Right lobe of liver (tissue), 6 donors: Measurements from ENCODE around the gene NPIPB6. TPM values are rescaled to one million over a fixed set of nuclear protein-coding genes. Genes with fewer than 3 reads are reported as not detected.

Source experiments
- ATAC-seq, 4 donors: fragments of 200-7000 bp; cut with Tn5 transposase; one replicate each; pipeline ENCODE4 v1.9.1; 2020; ENCODE audit warnings: mild to moderate bottlenecking in 4 of 4, moderate library complexity in 4 of 4
- DNase-seq, 3 donors: peaks; one replicate each; pipeline ENCODE4 v3.0.0-alpha.2; 2020
- H3K27ac ChIP-seq, 3 donors: fragments of 200-600 bp; one replicate each; pipeline ENCODE4 v1.8.0; 2022
- H3K27me3 ChIP-seq, 2 donors: fragments of 200-600 bp; one replicate each; pipeline ENCODE4 v1.8.0; 2022
- H3K36me3 ChIP-seq, 4 donors: fragments of 200-600 bp; sonication (generic) in 1 of 4; one replicate each; pipeline versions ENCODE4 v1.5.1 to v1.8.0; 2017 to 2022; ENCODE audit warnings: control low read depth in 1 of 4
- H3K4me1 ChIP-seq, 4 donors: fragments of 200-600 bp; sonication (generic) in 1 of 4; one replicate each; pipeline versions ENCODE4 v1.5.1 to v1.8.0; 2017 to 2022; ENCODE audit warnings: control low read depth in 1 of 4
- H3K4me3 ChIP-seq, 3 donors: fragments of 200-600 bp; one replicate each; pipeline ENCODE4 v1.8.0; 2022
- H3K9me3 ChIP-seq, 4 donors: fragments of 200-600 bp; sonication (generic) in 1 of 4; one replicate each; pipeline versions ENCODE4 v1.5.1 to v1.8.0; 2017 to 2022; ENCODE audit warnings: control low read depth in 1 of 4
- POLR2A ChIP-seq: fragments of 450-650 bp; IDR thresholded peaks from one replicate; pipeline ENCODE4 v1.6.1; 2017; ENCODE audit warnings: antibody characterized with exemption, mild to moderate bottlenecking
- WGBS: methylation state at CpG from one replicate; pipeline ENCODE4 v1.1.6; 2018; ENCODE audit warnings: low coverage, low lambda C conversion rate; ENCODE audit not compliant: insufficient coverage; ENCODE audit errors: missing lambda C conversion rate; 5-methylcytosine and 5-hydroxymethylcytosine counted together
- intact Hi-C, 2 donors: fragments of 100-400 bp; cut with DNase I; formaldehyde crosslinking; loops; one replicate each; pipeline versions ENCODE4 v1.11.2 to v1.14.1; 2022
- microRNA-seq, 2 donors: library from miRNA; unstranded; fragments of <30 nt; microRNA quantifications; one replicate each; pipeline ENCODE4, GENCODE V29; 2019 to 2020
- small RNA-seq, 2 experiments: library from RNA; depleted of rRNA; stranded (forward); fragments of <200 nt; gene quantifications; one replicate each; pipeline ENCODE3, GENCODE V24; 2016
- total RNA-seq, 6 experiments: library from RNA; depleted of rRNA in 2 of 6; stranded (reverse); fragments of >200 nt in 2 of 6; fragmentation: NEBNext Ultra II Directional in 3 of 6; extraction: Animal tissue kit (Norgen Biotek cat#: 25700) in 3 of 6; gene quantifications; one replicate each; pipeline versions ENCODE4 v1.1.0 to v1.2.4, GENCODE V29; 2016 to 2023
- TF ChIP-seq, protein P1 (sequence below), 4 donors: fragments of 200-600 bp in 3 of 4; fragments of 450-650 bp in 1 of 4; IDR thresholded peaks; one replicate each; pipeline versions ENCODE4 v1.5.1 to v1.8.0; 2016 to 2022; ENCODE audit warnings: antibody characterized with exemption in 4 of 4, mild to moderate bottlenecking in 2 of 4
- donor health status: DM: no; HTN: yes; CAD: no.
- donor health status: DM: no; HTN: no; CAD: no.
- donor health status: DM: no; HTN: no; CAD: no.
- donor health status: DM: no; HTN: yes; CAD: no.
- donor health status: DM: no; HTN: yes; CAD: no.

The NPIPB6 gene
- total RNA-seq, 6 experiments from 2014 or later, result 0.47 to 2.4 (median 0.72) TPM; not detected in 2

DNA sequence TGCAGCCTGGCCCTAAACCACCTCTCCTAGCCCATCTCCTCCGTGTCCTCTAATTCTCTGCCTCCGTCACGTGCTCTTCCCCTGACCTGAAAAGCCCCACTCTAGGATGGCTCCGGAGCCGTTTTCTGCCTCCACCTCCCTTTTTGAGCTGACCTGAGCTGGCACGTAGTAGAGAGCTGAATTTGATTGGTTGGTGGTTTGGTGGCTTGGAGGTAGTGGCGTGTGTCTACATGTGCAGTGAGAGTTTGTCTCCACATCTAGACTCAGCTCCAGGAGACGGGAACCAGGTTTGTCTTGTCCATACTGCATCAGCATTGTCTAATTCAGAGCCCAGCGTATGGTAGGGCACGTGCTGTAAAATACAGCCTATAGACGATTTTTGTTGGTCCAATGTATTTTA is 68.0 kb downstream of the NPIPB6 start:
- Histone ChIP-seq H3K4me3 (no peak overlapping the region), H3K36me3 (no peaks in the 10 kb centered on the region), H3K27ac (no peak overlapping the region), H3K4me1 (peaks cover 0 to 4% (median 0%) of the 10 kb centered on the region in 4 donors), H3K9me3 (no peaks in the 10 kb centered on the region), H3K27me3 (no peaks in the 10 kb centered on the region)
- intact Hi-C loops, result no loop called here
- WGBS, result 77% methylated on average over 11 of the region's 11 CpGs
- no peak for DNase-seq
- TF ChIP-seq POLR2A, result no peak
- TF ChIP-seq, protein P1, sequence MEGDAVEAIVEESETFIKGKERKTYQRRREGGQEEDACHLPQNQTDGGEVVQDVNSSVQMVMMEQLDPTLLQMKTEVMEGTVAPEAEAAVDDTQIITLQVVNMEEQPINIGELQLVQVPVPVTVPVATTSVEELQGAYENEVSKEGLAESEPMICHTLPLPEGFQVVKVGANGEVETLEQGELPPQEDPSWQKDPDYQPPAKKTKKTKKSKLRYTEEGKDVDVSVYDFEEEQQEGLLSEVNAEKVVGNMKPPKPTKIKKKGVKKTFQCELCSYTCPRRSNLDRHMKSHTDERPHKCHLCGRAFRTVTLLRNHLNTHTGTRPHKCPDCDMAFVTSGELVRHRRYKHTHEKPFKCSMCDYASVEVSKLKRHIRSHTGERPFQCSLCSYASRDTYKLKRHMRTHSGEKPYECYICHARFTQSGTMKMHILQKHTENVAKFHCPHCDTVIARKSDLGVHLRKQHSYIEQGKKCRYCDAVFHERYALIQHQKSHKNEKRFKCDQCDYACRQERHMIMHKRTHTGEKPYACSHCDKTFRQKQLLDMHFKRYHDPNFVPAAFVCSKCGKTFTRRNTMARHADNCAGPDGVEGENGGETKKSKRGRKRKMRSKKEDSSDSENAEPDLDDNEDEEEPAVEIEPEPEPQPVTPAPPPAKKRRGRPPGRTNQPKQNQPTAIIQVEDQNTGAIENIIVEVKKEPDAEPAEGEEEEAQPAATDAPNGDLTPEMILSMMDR (IDR thresholded peaks at IDR 0.05), result no peak
- no peak for ATAC-seq

DNA sequence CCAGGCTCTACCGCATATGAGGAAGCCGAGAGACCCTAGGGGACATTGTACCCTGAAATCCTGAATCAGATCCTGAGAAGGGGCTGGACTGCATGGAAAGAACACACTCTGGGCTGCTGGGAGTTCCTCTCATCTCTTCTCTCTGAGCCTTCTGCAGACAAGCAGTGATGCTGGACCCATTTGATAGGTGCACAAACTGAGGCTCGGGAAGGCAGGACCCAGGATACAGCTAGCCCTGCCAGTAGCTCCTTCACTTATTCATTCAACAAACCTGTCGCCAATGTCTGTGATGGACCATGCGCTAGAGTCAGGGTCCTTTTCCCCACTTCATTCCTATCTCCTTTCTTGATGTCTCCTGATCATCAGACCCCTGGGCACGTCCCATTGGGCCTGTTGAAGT is 69.1 kb downstream of the NPIPB6 start:
- no peak for ATAC-seq
- no peak for TF ChIP-seq POLR2A
- TF ChIP-seq, protein P1 (IDR thresholded peaks at IDR 0.05), result no peak
- 84% methylated on average over 2 of the region's 6 CpGs for WGBS
- Histone ChIP-seq H3K4me1 (peaks cover 0 to 4% (median 0%) of the 10 kb centered on the region in 4 donors), H3K9me3 (no peaks in the 10 kb centered on the region), H3K36me3 (no peaks in the 10 kb centered on the region), H3K27me3 (no peaks in the 10 kb centered on the region), H3K27ac (no peak overlapping the region), H3K4me3 (no peak overlapping the region)
- no peak for DNase-seq
- intact Hi-C loops, result no loop called here

DNA sequence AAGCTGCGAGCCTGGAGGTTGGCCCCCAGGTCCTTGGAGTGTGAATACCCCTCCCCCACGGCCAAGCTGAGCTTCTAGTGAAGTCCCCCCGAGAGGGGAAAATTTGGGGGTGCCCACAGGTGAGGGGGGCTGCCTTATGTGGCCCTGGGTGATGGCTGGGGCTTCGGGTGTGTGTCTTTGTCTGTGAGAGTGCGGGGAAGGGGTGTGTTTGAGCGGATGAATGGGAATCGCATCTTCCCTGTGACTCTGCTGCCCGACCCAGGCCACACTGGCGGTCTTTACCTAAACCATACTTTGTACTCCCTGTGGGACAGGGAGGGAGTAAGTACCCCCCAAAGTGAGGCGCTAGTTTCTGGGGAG is 69.7 kb downstream of the NPIPB6 start:
- TF ChIP-seq POLR2A, result no peak
- TF ChIP-seq, protein P1 (IDR thresholded peaks at IDR 0.05), result no peak
- Histone ChIP-seq H3K4me1 (peaks cover 0 to 4% (median 0%) of the 10 kb centered on the region in 4 donors), H3K27ac (no peak overlapping the region), H3K27me3 (no peaks in the 10 kb centered on the region), H3K9me3 (no peaks in the 10 kb centered on the region), H3K36me3 (no peaks in the 10 kb centered on the region), H3K4me3 (no peak overlapping the region)
- intact Hi-C loops, result no loop called here
- no peak for DNase-seq
- WGBS, result 8% methylated on average over 5 of the region's 10 CpGs
- ATAC-seq, result no peak

DNA sequence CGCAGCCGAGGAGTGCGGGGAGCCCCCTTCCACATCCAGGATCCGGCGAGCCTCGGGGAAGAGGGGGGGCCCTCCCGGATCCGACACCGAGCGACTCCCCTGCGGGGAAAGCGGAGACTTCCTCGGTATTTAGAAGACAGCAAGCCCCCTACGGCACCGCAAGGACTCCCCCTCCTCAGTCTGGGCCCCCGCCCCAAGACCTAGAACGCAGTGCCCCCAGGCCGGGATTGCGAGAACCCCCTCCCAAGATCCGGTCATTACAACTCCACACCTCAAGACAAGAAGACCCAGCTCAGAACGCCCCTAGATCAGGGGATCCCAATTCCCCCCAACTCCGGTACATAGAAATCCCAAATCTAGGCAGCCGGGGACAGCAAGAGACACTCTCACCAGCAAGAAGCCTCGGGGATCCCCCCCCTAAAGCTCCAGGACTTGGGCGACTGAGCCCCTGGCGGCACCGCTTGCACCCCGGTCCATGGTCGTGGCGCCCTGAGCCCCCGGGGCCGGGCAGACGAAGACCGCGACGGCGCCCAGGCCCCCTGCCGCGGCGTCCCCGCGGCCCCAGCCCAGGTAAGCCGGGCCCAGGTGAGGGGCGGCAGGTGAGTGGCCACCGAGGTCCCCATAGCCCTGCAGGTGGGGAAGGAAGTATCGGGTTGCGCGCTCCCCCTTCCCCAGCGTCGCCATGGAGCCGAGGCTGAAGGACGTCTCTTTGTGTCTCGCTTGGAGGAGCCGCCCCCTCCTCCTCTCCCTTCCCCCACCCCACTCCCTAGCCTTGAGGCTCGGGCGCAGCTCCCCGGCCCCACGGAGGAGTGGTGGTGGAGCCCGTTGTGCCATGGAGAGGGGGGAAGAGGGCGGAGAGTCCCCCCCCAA is 70.3 kb downstream of the NPIPB6 start:
- Histone ChIP-seq H3K4me3 (peak overlapping the region; percentile 32 to 50 (median 46)), H3K4me1 (peaks cover 0 to 4% (median 0%) of the 10 kb centered on the region in 4 donors), H3K36me3 (no peaks in the 10 kb centered on the region), H3K27me3 (no peaks in the 10 kb centered on the region), H3K9me3 (no peaks in the 10 kb centered on the region), H3K27ac (no peak overlapping the region)
- ATAC-seq (no peak), DNase-seq (no peak)
- WGBS, result 3% methylated on average over 13 of the region's 60 CpGs
- TF ChIP-seq, protein P1 (IDR thresholded peaks at IDR 0.05), result no peak
- TF ChIP-seq POLR2A, result no peak
- intact Hi-C loops, result no loop called here

Small RNA genes within 50 kb of the gene (microRNA-seq; reads per million reads assigned to microRNA genes)
- 0 reads per million in 2 donors for gene MIR6862-1

Small RNA genes within 50 kb of the gene (small RNA-seq; reads per million reads assigned to genes)
- gene AC138904.2, result 0 reads per million in 2 experiments
- gene MIR6862-1, result 0 reads per million in 2 experiments

Other genes with a start within 250 kb of the NPIPB6 start
- gene XPO6, start 151.5 kb downstream of the NPIPB6 start, total RNA-seq, result 10 to 100 TPM; 41.8 to 62.1 (median 51.3) TPM
- under 1 TPM; 0.04 to 0.12 (median 0.07) TPM for gene SBK1, start 71.0 kb downstream of the NPIPB6 start, total RNA-seq
- 100 to 1,000 TPM in 2 of 6 experiments, 10 to 100 TPM in 1, 1 to 10 TPM in 2, under 1 TPM in 1; 0.07 to 146 (median 19.7) TPM for gene EIF3CL, start 40.3 kb upstream of the NPIPB6 start, total RNA-seq
- gene NPIPB7, start 108.8 kb upstream of the NPIPB6 start, total RNA-seq, result not detected
- 10 to 100 TPM; 16.5 to 47.8 (median 30.7) TPM for gene CLN3, start 128.6 kb upstream of the NPIPB6 start, total RNA-seq
- 1 to 10 TPM in 4 of 6 experiments, under 1 TPM in 2; 0.57 to 2.2 (median 1.5) TPM for gene APOBR, start 131.1 kb upstream of the NPIPB6 start, total RNA-seq
- 10 to 100 TPM in 1 of 6 experiments, 1 to 10 TPM in 5; 1.1 to 13.9 (median 3.3) TPM for gene IL27, start 143.3 kb upstream of the NPIPB6 start, total RNA-seq
- 100 to 1,000 TPM in 2 of 6 experiments, 10 to 100 TPM in 4; 33.4 to 188 (median 80.7) TPM for gene NUPR1, start 175.5 kb upstream of the NPIPB6 start, total RNA-seq
- gene SGF29, start 190.4 kb upstream of the NPIPB6 start, total RNA-seq, result 10 to 100 TPM; 14.5 to 17.9 (median 15.4) TPM
- 10 to 100 TPM; 10.1 to 48.3 (median 18.0) TPM for gene SULT1A2, start 233.5 kb upstream of the NPIPB6 start, total RNA-seq
- gene SULT1A1, start 246.5 kb upstream of the NPIPB6 start, total RNA-seq, result 100 to 1,000 TPM; 132 to 335 (median 207) TPM